HG03354 (cell line): Measurements from ENCODE around the gene SMAD2.

Experiments
- ATAC-seq: cut with Tn5 transposase; IDR thresholded peaks from one replicate; pipeline ENCODE4 v1.9.1; 2021; ENCODE audit warnings: mild to moderate bottlenecking; ENCODE audit not compliant: unreplicated experiment, poor library complexity, severe bottlenecking

SMAD2 gene

DNA sequence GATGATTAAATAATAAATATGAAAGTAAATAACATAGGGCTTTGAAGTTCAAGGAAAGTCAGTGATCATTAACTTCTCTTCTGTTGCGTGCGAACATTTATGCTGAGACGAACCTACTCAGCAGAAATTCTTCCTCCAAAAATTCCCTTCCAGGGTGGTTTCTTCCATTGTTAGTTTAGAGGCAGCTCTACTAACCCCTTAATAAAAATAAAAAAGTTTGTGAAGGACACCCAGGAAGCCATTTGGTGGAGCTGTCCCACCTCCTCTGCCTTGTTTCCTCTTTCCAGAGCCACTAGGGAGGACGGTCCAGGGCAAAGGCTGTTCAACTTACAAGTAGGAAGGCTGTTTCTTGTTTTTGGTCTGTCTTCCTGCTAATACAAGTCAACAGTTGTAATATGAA lies 2.1 kb upstream of the SMAD2 start:
- ATAC-seq: no peak

DNA sequence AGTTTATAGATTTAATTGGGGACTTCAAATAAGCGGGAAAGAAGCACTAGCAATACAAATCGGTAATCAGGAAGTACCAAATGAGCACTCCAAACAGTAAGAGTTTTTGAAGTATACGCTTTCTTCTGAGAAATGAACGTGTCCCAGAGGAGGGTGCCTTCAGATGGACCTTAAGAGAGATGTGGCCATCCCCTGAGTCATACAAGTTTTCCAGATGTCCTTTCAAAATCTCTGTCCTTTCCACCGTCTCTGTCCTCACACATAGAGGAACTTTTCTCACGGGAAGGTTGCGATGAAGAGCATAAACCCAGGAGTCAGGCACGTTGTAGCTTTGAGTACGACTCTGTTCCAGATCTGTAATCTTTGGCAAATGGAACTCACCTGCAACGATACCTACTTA lies 1.7 kb upstream of the SMAD2 start:
- no peak for ATAC-seq

DNA sequence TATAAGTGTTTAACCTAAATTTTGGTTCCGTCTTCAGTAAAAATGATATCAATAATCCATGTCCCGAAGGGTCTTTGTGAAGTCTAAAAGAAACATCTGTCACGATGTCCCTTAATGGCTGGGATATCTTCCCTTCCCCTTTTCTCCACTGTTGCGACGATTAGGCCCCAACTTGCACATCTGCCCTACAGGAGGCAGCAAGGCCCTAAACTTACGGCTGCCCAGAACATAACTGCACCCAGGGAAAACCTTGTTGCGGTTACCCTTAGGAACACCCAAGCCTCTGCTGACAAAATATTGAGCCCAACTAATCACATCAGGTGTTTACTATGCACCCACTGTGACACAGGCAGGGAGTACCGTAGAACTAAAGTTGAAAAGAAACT lies 1.3 kb upstream of the SMAD2 start:
- ATAC-seq: no peak

DNA sequence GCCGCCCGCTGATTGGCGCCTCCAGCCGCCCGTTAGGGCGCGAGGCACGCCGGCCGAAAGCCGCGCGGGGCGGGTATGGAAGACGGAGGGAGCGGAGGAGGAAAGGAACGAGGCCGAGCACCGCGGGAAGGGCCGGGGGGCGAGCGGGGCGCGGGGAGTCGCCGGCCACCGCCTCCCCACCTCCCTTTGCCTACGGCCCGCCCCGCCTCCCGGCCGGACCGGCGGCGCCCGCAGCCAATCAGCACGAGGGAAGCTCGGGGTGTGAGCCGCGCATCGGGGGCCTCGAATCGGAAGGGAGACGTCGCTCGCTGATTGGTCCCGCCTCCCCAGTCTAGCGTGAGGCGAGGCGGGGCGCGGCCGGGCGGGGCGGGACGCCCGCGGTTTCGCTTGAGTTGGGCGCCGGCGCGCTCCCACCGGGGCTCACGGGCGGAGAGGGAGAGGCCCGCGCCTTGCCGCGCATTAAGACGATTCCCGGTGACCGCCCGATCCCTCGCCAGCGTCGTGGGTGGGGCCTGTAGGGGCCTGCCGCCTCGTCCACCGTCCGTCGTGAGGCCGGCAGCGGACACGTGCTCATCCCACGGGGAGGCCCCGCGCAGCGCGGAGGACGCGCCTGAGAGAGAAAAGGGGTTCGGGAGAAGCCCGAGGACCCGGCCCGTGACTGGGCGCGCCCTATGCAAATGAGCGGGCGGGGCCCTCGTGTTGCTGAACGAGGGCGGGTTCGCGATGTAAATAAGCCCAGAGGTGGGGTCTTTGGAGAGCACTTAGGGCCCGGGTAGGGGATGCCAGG lies 665 bp upstream of the SMAD2 start:
- ATAC-seq: peak; percentile 85

DNA sequence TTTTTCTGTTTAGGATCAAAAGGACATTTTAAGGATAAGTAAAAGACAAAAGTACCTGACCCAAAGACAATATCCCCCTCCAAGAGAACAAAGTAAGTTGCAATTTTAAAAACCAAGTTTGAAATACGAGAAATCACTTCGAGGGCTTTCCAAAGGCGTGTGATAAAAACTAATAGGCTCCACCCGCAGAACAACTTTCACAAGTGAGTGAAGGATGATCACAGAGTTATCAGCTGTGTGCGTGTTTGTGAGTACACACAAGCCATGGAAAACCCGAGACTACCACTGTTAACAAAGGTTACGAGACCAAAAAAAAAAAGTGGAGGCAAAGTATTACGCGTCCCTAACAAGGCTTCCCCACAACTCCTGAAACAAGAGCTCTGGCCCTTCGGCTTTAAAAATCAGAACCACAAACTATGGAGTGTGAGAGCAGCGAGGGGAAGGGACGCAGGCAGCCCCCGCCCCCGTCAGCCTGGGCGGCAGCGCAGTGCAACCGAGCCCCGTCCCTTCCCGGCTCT lies 719 bp downstream of the SMAD2 start:
- peak; percentile 18 for ATAC-seq

DNA sequence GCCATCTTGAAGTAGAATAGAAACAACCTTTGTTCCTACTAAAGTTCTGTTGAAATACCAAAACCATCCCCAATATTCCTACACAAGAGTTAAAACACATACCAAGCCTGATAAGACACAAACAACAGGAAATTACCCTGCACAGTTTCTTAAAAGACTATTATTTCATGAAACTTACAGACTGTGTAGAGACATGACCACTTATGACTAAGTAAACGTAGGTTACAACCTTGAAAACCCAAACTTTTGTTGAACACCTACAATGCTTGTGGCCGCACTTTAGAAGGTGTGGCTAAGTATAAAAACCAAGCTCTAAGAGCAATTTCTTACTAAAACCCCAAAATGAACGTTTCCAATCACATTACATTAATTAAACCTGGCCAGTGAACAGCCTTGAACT lies 2.0 kb downstream of the SMAD2 start:
- ATAC-seq: no peak

DNA sequence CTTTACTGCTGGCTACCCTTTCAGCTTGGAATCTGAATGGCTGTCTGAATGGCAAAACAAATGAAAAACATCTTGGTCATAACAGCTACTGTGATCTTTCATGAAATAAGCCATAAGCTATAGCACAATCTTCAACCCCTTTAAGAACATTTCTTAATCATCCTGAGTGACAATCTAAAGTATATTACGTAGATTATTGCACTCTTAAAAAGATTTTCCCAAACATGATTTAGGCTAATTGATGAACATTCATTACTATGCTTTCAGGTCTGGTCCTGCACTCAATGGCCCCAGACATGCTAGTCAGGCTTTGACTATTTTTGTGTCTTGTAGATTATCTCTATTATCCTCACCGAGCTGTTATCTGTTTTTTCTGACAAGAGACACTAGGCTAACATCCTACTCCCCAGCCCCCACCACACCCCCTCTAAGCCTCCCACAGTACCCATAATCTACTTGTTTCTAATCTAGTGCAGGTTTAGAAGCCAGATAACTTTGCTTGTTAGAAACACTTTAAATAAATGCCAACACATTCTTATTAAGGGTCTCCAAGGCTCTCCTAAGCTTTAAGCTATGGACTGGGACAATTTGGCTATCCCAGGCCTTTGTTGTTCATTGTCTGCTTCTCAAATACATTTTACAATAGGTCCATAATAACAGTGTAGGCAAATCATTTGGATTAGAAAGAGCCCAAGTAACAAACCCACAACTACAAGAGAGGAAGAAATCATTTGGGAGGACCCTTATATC lies 4.2 kb downstream of the SMAD2 start:
- ATAC-seq: no peak

DNA sequence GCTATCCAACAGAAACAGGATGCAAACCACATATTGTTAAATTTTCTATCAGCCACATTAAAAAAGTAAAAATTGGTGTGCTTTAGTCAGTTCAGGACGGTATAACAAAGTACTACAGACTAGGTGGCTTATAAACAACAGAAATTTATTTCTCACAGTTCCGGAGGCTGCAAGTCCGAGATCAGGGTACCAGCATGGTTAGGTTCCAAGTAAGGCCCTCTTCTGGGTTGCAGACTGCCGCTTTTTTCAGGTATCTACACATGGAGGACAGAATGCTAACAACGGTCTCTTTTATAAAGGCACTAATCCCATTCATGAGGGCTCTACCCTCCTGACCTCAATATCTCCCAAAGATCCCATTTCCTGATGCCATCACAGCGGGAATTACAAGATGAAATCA lies 10.5 kb downstream of the SMAD2 start:
- ATAC-seq: no peak

DNA sequence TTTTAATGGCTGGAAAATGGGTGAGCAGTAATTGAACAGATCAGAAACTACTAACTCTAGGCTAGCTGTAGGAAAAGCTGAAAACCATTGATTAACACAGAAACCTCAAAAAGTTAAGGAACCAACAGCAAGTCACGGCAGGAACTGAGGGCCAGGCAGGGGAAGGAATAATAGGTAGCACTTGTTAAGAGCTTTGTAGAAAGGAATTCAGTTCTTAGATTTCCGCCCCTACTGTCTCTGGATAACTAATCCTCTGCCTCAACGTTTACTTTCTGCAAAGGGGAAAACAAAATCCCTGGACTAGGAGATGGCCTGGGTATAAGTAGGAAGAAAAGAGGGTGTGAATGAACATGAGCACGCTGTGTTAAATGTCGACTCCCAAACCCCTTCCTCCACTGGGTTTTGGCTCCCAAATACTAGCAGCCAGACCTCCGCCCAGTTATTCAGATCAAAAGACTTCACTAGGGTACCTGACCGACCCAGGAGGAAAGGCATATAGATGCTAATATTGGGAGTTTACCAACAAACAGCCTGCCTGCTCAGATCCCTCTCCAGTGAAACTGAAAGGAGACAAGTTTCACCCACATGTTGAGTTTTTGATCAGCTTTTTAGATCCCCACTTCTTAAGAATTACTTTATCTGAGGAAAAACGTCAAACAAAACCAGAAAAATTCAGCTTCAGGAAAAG lies 12.4 kb downstream of the SMAD2 start:
- peak; percentile 61 for ATAC-seq

DNA sequence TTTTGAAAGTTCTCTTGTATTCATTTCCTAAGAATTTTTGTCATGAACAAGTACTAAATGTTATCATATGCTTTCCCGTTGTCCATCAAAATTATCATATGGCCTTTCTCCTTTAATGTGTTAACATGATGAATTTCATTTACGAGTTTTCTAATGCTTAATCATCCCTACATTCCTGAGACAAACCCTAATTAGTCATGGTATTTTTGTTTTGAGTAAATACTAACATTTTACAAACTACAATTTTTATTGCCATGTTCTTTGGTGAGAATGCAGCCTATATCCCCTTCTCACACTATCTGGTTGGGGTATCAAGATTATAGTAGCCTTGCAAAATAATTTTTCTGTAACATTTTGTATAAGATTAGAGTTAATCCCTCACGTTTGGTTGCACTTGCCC lies 14.5 kb downstream of the SMAD2 start:
- no peak for ATAC-seq

DNA sequence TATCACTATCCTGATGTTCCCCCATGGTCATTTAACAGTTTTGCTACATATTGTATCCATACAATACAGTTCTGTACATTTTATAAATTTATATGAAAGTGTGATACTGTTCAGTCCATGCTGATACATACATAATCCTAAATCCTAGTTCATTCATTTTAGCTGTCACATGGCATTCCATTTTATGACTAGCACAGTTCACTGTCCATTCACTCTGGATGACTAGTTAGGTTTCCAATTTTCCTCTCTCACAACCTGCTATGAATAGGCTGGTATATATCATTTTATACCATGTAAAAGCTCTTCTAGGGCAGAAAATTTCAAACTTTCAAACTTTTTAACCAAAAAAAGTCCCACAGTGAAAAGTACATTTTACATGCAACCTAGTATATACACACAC lies 15.2 kb downstream of the SMAD2 start:
- no peak for ATAC-seq

DNA sequence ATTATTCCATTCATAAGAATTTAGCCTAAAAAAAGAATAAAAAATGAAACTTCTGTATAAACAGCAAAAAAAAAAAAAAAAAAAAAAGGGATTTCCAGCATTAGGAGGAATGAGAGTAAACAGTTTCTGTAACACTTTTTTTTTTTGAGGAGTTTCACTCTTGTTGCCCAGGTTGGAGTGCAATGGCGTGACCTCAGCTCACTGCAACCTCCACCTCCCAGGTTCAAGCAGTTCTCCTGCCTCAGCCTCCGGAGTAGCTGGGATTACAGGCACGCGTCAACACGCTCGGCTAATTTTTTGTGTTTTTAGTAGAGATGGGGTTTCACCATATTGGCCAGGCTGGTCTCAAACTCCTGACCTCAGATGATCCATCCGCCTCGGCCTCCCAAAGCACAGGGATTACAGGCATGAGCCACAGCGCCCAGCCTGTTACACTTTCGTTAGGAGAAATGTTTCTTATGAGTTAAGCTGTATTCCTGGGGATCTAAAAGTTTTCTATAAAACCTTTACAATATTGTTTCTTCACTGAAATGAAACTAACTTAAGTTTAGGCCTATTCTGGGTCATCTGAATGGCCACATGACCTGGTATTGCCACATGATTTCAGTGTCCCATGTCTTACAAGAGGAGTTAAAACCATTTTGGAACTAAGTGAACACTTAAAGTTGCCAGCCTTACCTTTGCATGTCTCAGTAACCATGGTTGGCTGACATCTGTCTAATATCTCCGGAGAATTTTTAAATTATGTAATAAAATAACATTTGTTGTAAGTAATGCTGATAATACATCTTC lies 17.5 kb downstream of the SMAD2 start:
- ATAC-seq: no peak

DNA sequence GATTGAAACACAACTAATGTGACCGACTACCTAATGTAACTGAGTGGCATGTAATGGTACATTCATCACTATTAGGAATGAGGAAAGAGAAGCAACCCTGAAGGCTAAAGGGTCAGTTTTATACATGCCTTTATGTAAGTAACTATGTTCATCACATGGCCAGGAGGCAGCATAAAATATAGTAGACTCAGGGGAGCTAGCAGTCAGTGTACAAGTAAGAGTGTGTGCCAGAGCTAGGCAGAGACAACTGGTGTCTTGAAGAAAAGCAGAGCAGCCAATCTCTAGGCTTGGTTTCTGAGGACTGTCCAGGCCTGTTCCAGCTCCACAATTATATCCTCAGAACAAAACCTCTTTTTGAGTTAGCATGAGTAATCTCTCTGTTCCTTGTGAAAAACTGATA lies 18.1 kb downstream of the SMAD2 start:
- no peak for ATAC-seq

DNA sequence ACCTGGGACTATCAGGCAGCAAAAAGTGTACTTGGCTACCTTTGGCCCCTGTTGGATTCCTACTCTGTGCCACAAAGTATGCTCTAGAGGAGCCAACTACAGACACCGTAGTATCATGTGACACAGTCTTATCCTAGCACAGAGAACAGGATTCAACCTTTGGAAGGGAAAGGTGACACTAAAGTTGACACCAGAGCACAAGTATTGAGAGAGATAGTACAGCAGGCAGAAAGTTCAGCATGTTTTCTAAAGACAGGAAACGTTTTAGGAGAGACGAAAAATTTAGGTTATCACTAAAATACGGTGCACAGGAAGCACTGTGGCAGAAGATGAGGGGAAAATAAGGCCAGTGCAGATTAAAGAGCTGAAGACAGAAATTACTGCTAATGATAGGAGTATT lies 18.6 kb downstream of the SMAD2 start:
- ATAC-seq: no peak

DNA sequence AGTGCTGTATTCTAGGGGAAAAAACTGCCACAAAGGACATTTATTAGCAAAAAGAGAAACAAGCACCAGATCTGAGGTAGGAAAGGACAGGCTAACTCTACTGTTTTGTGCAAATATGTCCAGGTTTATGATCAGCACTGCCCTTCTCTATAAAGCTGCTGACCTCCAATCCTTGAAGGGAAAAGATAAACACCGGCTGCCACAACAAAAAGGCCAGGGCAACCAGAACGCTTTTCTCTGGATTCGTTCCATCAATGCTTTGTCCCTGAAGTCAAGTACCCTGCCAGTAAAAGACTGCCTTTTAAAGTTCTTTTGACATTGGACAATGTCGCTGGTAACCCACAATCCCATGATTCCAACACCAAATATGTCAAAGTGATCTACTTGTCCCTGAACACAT lies 21.0 kb downstream of the SMAD2 start:
- no peak for ATAC-seq

DNA sequence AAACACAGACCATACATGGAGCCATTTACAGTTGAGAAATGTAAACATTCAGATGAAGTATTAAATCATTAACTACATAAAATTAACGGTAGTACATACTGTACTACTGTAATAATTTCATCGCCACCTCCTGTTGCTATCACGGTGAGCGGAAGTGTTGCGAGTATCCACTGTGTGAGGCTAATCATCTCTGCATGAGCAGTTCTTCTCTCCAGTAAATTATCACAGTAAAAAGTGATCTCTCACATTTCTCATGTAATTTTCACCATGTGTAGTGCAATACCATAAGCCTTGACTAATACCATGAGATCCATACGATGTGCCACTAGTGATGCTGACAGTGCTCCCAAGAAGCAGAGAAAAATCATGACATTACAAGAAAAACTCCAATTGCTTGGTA lies 21.9 kb downstream of the SMAD2 start:
- no peak for ATAC-seq

DNA sequence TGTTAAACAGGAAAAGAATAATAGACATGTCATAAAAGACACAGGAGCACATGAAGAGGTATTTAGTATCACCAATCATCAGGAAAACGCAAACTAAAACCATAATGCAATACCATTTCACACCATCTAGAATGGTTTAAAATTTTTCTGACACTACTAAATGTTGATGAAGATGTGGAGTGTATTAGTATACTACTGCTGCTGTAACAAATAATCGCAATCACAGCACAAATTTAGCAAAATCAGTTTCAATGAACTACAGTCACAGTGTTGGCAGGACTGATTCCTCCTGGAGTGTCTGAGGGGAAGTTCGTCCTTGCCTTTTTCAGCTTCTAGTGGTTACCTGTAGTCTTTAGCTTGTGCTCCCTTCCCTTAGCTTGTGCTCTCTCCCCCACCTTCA lies 24.1 kb downstream of the SMAD2 start:
- no peak for ATAC-seq

DNA sequence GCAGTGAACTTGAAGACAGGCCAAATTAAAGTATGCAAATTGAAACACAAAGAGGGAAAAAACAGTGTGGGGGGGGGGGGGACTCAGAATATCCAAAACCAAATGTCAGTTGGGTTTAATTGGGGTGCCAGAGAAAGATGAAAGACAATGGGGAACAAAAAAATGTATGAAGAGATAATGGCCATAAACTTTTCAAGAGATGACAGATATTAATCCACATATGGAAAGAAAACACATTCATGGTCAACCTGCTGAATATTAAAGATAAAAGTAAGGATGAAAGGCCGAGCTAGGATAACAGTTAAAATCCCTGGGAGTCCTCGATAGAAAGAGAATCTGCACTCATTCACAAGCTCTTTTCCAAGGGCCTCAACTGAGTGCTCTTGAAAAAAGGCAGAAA lies 26.6 kb downstream of the SMAD2 start:
- ATAC-seq: no peak

DNA sequence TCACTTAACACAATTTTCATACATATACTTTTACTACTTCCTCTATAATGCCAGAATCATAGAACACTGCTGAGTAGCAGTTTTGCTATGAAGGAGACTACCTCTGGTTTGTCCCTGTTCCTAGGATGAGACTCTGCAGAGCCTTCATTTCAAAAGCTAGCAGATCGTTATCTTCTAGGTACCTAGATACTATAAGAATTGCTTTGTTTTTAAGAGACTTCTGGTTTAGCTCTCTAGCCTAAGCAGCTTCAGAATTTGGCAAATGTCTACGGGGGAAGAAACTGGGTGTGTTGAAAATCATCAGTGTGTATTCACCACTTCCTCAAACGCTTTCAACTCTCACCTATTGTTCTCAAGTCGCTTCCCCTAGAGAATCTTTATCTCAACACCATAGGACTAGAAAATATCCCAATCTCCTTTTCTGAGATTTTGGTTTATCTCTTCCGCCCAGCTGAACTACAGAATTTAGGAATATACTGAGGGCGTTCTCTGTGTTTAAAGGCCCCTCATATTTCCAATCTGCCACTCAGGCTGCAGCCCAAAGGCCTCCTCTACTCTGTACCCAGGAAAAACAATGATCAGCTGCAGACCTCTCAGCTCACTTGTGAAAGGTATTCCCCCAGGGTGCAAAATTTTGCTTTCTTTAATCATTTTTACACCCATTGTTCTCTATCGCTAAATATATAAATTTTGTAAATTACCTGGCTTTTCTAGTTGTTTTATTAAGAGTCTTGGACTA lies 28.7 kb downstream of the SMAD2 start:
- ATAC-seq: peak; percentile 90
